ENCODE measurements around the gene TEX2. TPM values are rescaled to one million over a fixed set of nuclear protein-coding genes. Genes with fewer than 3 reads are reported as not detected.
"Not testable (repeated sequence)": the region's sequence is repeated elsewhere in the genome, so short reads cannot be mapped to it uniquely, and the experiment has no call there.

Gene TEX2
- total and polyA plus RNA-seq, 2 donors (not counting 1 experiment from before 2014, with no cell fraction given): 4.0 to 7.6 TPM

DNA sequence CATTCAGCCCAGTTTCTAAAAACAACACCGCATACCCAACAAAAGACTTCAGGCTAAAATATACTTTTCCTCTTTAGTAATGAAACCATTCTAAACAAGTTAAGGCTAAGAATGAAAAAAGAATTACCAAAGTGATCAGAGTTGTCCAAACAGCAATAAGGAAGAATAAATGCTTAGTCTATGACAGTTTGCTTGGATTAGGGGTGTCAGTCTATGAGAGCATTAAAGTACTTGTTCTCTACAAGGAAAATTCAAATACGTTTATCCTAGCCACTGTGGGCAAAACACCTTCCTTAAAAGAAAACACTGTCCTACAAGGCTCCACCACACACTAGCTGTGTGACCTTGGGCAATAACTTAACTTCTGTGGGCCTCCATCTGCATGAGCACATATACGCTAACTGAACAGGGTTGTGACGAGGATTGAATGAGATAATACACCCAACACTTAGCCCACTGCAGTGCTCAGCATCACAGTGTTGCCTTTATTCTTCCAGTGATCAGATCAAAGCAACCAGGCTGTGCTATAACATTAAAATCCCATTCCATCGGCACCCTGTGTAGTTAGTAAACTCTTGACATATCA lies 53.6 kb downstream of the TEX2 start:
- DNase-seq (no peak), ATAC-seq (ENCODE audit: low read depth) (no peak)
- no peaks in the 10 kb centered on the region for H3K9me3 ChIP-seq (ENCODE audit: control extremely low read depth in 1 of 3, control insufficient read depth in 2 of 3, insufficient read depth in 1 of 3, low read length in 2 of 3)
- 100% methylated on average over 2 of the region's 5 CpGs for WGBS (ENCODE audit: insufficient coverage)
- H3K27me3 ChIP-seq (replicated peaks in 1 of 4; ENCODE audit: control extremely low read depth in 1 of 4, control insufficient read depth in 3 of 4, insufficient read depth in 4 of 4, low read length in 3 of 4): no peaks in the 10 kb centered on the region
- no peak overlapping the region for H3K4me3 ChIP-seq (ENCODE audit: control extremely low read depth in 1 of 5, extremely low read depth in 1 of 5, insufficient read depth in 1 of 5, low read depth in 2 of 5, low read length in 4 of 5)
- H3K9ac ChIP-seq (ENCODE audit: low read length): no peak overlapping the region
- TF ChIP-seq, protein P1, sequence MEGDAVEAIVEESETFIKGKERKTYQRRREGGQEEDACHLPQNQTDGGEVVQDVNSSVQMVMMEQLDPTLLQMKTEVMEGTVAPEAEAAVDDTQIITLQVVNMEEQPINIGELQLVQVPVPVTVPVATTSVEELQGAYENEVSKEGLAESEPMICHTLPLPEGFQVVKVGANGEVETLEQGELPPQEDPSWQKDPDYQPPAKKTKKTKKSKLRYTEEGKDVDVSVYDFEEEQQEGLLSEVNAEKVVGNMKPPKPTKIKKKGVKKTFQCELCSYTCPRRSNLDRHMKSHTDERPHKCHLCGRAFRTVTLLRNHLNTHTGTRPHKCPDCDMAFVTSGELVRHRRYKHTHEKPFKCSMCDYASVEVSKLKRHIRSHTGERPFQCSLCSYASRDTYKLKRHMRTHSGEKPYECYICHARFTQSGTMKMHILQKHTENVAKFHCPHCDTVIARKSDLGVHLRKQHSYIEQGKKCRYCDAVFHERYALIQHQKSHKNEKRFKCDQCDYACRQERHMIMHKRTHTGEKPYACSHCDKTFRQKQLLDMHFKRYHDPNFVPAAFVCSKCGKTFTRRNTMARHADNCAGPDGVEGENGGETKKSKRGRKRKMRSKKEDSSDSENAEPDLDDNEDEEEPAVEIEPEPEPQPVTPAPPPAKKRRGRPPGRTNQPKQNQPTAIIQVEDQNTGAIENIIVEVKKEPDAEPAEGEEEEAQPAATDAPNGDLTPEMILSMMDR (IDR thresholded peaks at IDR 0.05): no peak
- no peak for TF ChIP-seq EZH2 (IDR thresholded peaks at IDR 0.05; ENCODE audit: borderline replicate concordance, insufficient read depth, low read depth, low read length, poor library complexity, severe bottlenecking)
- H3K4me2 ChIP-seq (replicated peaks; ENCODE audit: low read depth, low read length, poor library complexity, severe bottlenecking): no peak overlapping the region
- no peaks in the 10 kb centered on the region for H3K9me3 Mint-ChIP-seq (ENCODE audit: insufficient read depth)
- H3K27ac Mint-ChIP-seq: no peak overlapping the region
- H4K20me1 ChIP-seq (ENCODE audit: control insufficient read depth, insufficient read depth, low read length, poor library complexity, severe bottlenecking): no peaks in the 10 kb centered on the region
- H3K4me1 Mint-ChIP-seq: no peaks in the 10 kb centered on the region
- POLR2A ChIA-PET: no interaction called here
- H2AFZ ChIP-seq (ENCODE audit: insufficient read depth, low read depth, low read length, poor library complexity, severe bottlenecking): no peak overlapping the region
- CTCF ChIA-PET: interaction anchor here (1.4 kb wide), 1 partner anchor 188 kb away, joined by 4 read pairs; no protein-coding TSS in a partner anchor
- H3K79me2 ChIP-seq (ENCODE audit: control insufficient read depth, insufficient read depth, low read length): peaks cover 8% of the 10 kb centered on the region
- no peaks in the 10 kb centered on the region for H3K27me3 Mint-ChIP-seq
- H3K27ac ChIP-seq (ENCODE audit: low read length in 2 of 2): no peak overlapping the region
- no peaks in the 10 kb centered on the region for H3K4me1 ChIP-seq (ENCODE audit: control insufficient read depth in 2 of 2, insufficient read depth in 2 of 2, low read length in 2 of 2)
- peaks cover 2 to 13% of the 10 kb centered on the region in 2 experiments for H3K36me3 ChIP-seq (replicated peaks in 1 of 2; ENCODE audit: control extremely low read depth in 1 of 2, control insufficient read depth in 1 of 2, extremely low read depth in 1 of 2, insufficient read depth in 2 of 2, low read length in 1 of 2)
- intact Hi-C loops (cut with micrococcal nuclease): no loop called here
- no peak overlapping the region for H3K4me3 Mint-ChIP-seq

DNA sequence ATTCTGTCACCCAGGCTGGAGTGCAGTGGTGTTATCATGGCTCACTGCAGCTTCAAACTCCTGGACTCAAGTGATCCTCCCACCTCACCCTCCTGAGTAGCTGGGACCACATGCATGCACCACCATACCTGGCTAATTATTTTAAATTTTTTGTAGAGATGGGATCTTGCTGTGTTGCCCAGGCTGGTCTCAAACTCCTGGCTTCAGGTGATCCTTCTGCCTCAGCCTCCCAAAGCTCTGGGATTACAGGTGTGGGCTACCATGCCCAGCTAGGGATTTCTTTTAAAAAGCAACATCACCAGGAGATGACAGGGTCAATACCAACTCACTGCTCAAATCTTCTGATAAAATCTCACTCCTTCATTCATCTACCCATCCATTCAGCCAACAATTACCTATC lies 54.4 kb downstream of the TEX2 start:
- H3K4me3 ChIP-seq (ENCODE audit: control extremely low read depth in 1 of 5, extremely low read depth in 1 of 5, insufficient read depth in 1 of 5, low read depth in 2 of 5, low read length in 4 of 5); H3K27me3 Mint-ChIP-seq; H3K9me3 ChIP-seq (ENCODE audit: control extremely low read depth in 1 of 3, control insufficient read depth in 2 of 3, insufficient read depth in 1 of 3, low read length in 2 of 3); H3K79me2 ChIP-seq (ENCODE audit: control insufficient read depth, insufficient read depth, low read length); H3K27ac ChIP-seq (ENCODE audit: low read length in 2 of 2); H3K4me1 Mint-ChIP-seq; H3K27ac Mint-ChIP-seq; CTCF ChIA-PET; H2AFZ ChIP-seq (ENCODE audit: insufficient read depth, low read depth, low read length, poor library complexity, severe bottlenecking); DNase-seq; H3K9ac ChIP-seq (ENCODE audit: low read length); ATAC-seq (ENCODE audit: low read depth); POLR2A ChIA-PET; H3K27me3 ChIP-seq (replicated peaks in 1 of 4; ENCODE audit: control extremely low read depth in 1 of 4, control insufficient read depth in 3 of 4, insufficient read depth in 4 of 4, low read length in 3 of 4); H4K20me1 ChIP-seq (ENCODE audit: control insufficient read depth, insufficient read depth, low read length, poor library complexity, severe bottlenecking); H3K4me2 ChIP-seq (replicated peaks; ENCODE audit: low read depth, low read length, poor library complexity, severe bottlenecking); H3K4me3 Mint-ChIP-seq; H3K9me3 Mint-ChIP-seq (ENCODE audit: insufficient read depth); H3K4me1 ChIP-seq (ENCODE audit: control insufficient read depth in 2 of 2, insufficient read depth in 2 of 2, low read length in 2 of 2); intact Hi-C loops (cut with micrococcal nuclease): not testable (repeated sequence)
- H3K36me3 ChIP-seq (replicated peaks in 1 of 2; ENCODE audit: control extremely low read depth in 1 of 2, control insufficient read depth in 1 of 2, extremely low read depth in 1 of 2, insufficient read depth in 2 of 2, low read length in 1 of 2): peaks cover 2 to 13% of the 10 kb centered on the region in 2 experiments
